ENCODE measurements around the gene E2F6. TPM values are rescaled to one million over a fixed set of nuclear protein-coding genes. Genes with fewer than 3 reads are reported as not detected.

The E2F6 gene, protein sequence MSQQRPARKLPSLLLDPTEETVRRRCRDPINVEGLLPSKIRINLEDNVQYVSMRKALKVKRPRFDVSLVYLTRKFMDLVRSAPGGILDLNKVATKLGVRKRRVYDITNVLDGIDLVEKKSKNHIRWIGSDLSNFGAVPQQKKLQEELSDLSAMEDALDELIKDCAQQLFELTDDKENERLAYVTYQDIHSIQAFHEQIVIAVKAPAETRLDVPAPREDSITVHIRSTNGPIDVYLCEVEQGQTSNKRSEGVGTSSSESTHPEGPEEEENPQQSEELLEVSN
- 11.6 and 21.3 TPM in 2 replicates for total RNA-seq

GRCh38 chr2:11465485-11466306, at the start of gene E2F6:
TSS of gene E2F6 (minus strand) at chr2:11466161. CDS start at chr2:11465879, 282 bp downstream.

Other genes with a start within 250 kb of the E2F6 start
- 21.0 and 25.1 TPM in 2 replicates for gene ROCK2, start 121.5 kb downstream of the E2F6 start, total RNA-seq
- 0.23 and 0.43 TPM in 2 replicates for gene GREB1, start 67.9 kb upstream of the E2F6 start, total RNA-seq
- not detected in 2 replicates for gene NTSR2, start 204.0 kb upstream of the E2F6 start, total RNA-seq